Caco-2 (cell line): ENCODE measurements around the gene ATRIP. TPM values are rescaled to one million over a fixed set of nuclear protein-coding genes. Genes with fewer than 3 reads are reported as not detected.
A peak's percentile ranks its signal among the peaks of the same experiment; 100 is the strongest.

Source experiments
- BruUV-seq: library from RNA; stranded (reverse); fragments of 400-500 nt; replicated peaks from 2 replicates; lab custom pipeline; 2021; lab: Mats Ljungman, UMichigan
- CTCF ChIA-PET: fragments of 300-600 bp; sonication (Branson Sonifier 250); formaldehyde crosslinking; loops from one replicate; lab custom pipeline; 2022; ENCODE audit warnings: antibody characterized with exemption; lab: Charles Lee
- POLR2A ChIA-PET: fragments of 300-600 bp; sonication (Branson Sonifier 250); formaldehyde crosslinking; loops from one replicate; lab custom pipeline; 2022; ENCODE audit warnings: antibody characterized with exemption; lab: Charles Lee
- DNase-seq, 2 experiments: peaks; one replicate each; pipeline versions ENCODE4 v3.0.0 to v3.0.0-alpha.2; 2020 to 2022
- H3K27me3 ChIP-seq: replicated peaks from 2 replicates; pipeline ENCODE4 v1.6.0; 2011; ENCODE audit warnings: low read length; ENCODE audit not compliant: control insufficient read depth, insufficient read depth
- H3K36me3 ChIP-seq: 2 replicates; pipeline ENCODE4 v1.5.1; 2011; ENCODE audit warnings: low read length; ENCODE audit not compliant: control insufficient read depth, insufficient read depth
- H3K4me1 ChIP-seq: fragments of 250-450 bp; sonication (Bioruptor Pico); 2 replicates; pipeline ENCODE4 v1.5.1; 2020; ENCODE audit warnings: mild to moderate bottlenecking
- H3K4me3 ChIP-seq: 2 replicates; pipeline ENCODE4 v1.5.1; 2011; ENCODE audit warnings: low read depth, mild to moderate bottlenecking, control low read depth, low read length
- H3K9me3 ChIP-seq: fragments of 250-450 bp; sonication (Bioruptor Pico); 2 replicates; pipeline ENCODE4 v1.5.1; 2020; ENCODE audit warnings: mild to moderate bottlenecking, moderate library complexity
- H3K27ac Mint-ChIP-seq: one replicate; pipeline ENCODE4 v1.8.0; 2022; ENCODE audit warnings: mixed read lengths; ENCODE audit not compliant: unreplicated experiment
- H3K27me3 Mint-ChIP-seq: one replicate; pipeline ENCODE4 v1.8.0; 2022; ENCODE audit warnings: mixed read lengths; ENCODE audit not compliant: insufficient read depth, unreplicated experiment
- H3K36me3 Mint-ChIP-seq: one replicate; pipeline ENCODE4 v1.8.0; 2022; ENCODE audit warnings: mild to moderate bottlenecking, mixed read lengths; ENCODE audit not compliant: insufficient read depth, unreplicated experiment
- H3K4me1 Mint-ChIP-seq: one replicate; pipeline ENCODE4 v1.8.0; 2022; ENCODE audit warnings: low read depth, mixed read lengths; ENCODE audit not compliant: unreplicated experiment
- H3K4me3 Mint-ChIP-seq: one replicate; pipeline ENCODE4 v1.8.0; 2022; ENCODE audit warnings: mild to moderate bottlenecking, moderate library complexity, mixed read lengths; ENCODE audit not compliant: unreplicated experiment
- H3K9me3 Mint-ChIP-seq: one replicate; pipeline ENCODE4 v1.8.0; 2022; ENCODE audit warnings: mixed read lengths; ENCODE audit not compliant: unreplicated experiment
- intact Hi-C: fragments of 100-400 bp; cut with micrococcal nuclease; formaldehyde crosslinking; loops from one replicate; pipeline ENCODE4 v1.10.0; 2022; ENCODE audit not compliant: unreplicated experiment
- total RNA-seq: library from RNA; stranded (reverse); gene quantifications from 2 replicates; pipeline ENCODE4 v1.2.3, GENCODE V29; 2022
- TF ChIP-seq, protein P1 (sequence below), 2 experiments: fragments of 200-600 bp in 1 of 2; IDR thresholded peaks; 1 replicate in 1 of 2; 2 replicates in 1 of 2; pipeline versions ENCODE4 v1.5.1 to v1.8.0; 2011 to 2022; ENCODE audit warnings: antibody characterized with exemption in 1 of 2, control low read depth in 1 of 2, inconsistent platforms in 1 of 2, low read depth in 1 of 2, low read length in 1 of 2, mild to moderate bottlenecking in 1 of 2, moderate library complexity in 1 of 2; ENCODE audit not compliant: insufficient read depth in 1 of 2, severe bottlenecking in 1 of 2, unreplicated experiment in 1 of 2

ATRIP gene
- total RNA-seq, 1 experiment from 2014 or later = 15.9 TPM

DNA sequence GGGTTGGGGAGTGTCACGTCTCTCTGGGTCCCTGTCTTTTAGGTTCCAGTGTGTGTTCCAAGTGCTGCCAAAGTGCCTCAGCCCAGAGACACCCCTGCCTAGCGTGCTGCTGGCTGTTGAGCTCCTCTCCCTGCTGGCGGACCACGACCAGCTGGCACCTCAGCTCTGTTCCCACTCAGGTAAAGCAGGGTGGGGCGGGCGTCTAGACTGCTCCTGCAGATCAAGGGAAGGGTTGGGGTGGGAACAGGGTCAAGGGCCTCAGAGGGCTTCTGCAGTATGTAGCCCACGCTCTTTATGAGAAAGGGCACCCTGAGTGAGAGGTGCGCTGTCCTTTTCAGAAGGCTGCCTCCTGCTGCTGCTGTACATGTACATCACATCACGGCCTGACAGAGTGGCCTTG lies 17.2 kb downstream of the ATRIP start:
- peaks cover 27% of the 10 kb centered on the region for H3K36me3 Mint-ChIP-seq
- intact Hi-C loops = loop anchor here (10.0 kb wide), 1 partner anchor 201 kb away; the partner anchor contains the start of gene CELSR3
- H3K4me1 Mint-ChIP-seq = peaks cover 10% of the 10 kb centered on the region
- no peaks in the 10 kb centered on the region for H3K27me3 ChIP-seq
- no peak overlapping the region for H3K27ac Mint-ChIP-seq
- H3K36me3 ChIP-seq = peaks cover 9% of the 10 kb centered on the region
- H3K4me3 Mint-ChIP-seq = no peak overlapping the region
- BruUV-seq = no TSS peak
- no peaks in the 10 kb centered on the region for H3K9me3 ChIP-seq
- TF ChIP-seq, protein P1, sequence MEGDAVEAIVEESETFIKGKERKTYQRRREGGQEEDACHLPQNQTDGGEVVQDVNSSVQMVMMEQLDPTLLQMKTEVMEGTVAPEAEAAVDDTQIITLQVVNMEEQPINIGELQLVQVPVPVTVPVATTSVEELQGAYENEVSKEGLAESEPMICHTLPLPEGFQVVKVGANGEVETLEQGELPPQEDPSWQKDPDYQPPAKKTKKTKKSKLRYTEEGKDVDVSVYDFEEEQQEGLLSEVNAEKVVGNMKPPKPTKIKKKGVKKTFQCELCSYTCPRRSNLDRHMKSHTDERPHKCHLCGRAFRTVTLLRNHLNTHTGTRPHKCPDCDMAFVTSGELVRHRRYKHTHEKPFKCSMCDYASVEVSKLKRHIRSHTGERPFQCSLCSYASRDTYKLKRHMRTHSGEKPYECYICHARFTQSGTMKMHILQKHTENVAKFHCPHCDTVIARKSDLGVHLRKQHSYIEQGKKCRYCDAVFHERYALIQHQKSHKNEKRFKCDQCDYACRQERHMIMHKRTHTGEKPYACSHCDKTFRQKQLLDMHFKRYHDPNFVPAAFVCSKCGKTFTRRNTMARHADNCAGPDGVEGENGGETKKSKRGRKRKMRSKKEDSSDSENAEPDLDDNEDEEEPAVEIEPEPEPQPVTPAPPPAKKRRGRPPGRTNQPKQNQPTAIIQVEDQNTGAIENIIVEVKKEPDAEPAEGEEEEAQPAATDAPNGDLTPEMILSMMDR (IDR thresholded peaks at IDR 0.05; ENCODE audit: insufficient read depth in 1 of 2, low read depth in 1 of 2, low read length in 1 of 2, severe bottlenecking in 1 of 2, unreplicated experiment in 1 of 2) = no peak
- DNase-seq = no peak
- ChIA-PET POLR2A (interaction anchor here (0.6 to 1.7 kb wide), 4 partner anchors 10 to 24 kb away, joined by 4 to 10 read pairs (median 4); partner anchors contain the start of genes ATRIP and CCDC51), CTCF (interaction anchor here (0.8 to 2.0 kb wide), 3 partner anchors 10 to 47 kb away, joined by 3 to 9 read pairs (median 6); no protein-coding TSS in a partner anchor)
- H3K4me3 ChIP-seq = no peak overlapping the region
- no peaks in the 10 kb centered on the region for H3K9me3 Mint-ChIP-seq
- peaks cover 13% of the 10 kb centered on the region for H3K4me1 ChIP-seq
- no peaks in the 10 kb centered on the region for H3K27me3 Mint-ChIP-seq

DNA sequence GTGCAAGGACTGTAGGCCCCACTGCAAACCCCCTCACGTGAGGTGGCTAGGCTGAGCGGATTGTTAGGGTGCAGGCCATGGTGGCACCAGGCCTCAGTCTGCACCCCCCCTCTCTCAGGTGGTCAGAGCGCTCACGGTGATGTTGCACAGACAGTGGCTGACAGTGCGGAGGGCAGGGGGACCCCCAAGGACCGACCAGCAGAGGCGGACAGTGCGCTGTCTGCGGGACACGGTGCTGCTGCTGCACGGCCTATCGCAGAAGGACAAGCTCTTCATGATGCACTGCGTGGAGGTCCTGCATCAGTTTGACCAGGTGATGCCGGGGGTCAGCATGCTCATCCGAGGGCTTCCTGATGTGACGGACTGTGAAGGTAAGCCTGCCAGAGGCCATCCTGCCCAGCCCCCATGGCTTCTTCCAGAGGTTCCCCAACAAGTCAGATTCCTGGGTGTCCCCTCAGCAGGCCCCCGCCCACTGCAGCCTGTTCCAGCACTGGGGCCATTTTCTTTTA lies 18.2 kb downstream of the ATRIP start:
- BruUV-seq = no TSS peak
- CTCF ChIA-PET = interaction anchor here (0.9 to 1.9 kb wide), 2 partner anchors 29 to 43 kb away, joined by 5 to 6 read pairs; no protein-coding TSS in a partner anchor
- H3K27me3 Mint-ChIP-seq = no peaks in the 10 kb centered on the region

DNA sequence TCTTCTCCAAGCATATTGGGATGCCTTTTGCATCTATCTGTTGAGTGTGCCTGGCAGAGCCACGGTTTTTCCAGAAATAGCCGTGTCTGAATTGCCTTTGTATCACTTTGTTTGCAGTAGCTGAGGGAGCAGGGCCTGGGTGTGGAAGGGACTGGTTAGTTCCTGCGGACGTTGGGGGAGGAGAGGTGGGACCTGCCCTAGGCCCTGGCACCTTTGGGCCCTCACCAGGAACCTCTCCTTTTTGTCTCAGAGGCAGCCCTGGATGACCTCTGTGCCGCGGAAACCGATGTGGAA lies 18.6 kb downstream of the ATRIP start:
- Mint-ChIP-seq H3K27me3 (no peaks in the 10 kb centered on the region), H3K4me3 (peak overlapping the region; percentile 56), H3K27ac (peak overlapping the region; percentile 99), H3K4me1 (peaks cover 15% of the 10 kb centered on the region), H3K9me3 (no peaks in the 10 kb centered on the region), H3K36me3 (peaks cover 34% of the 10 kb centered on the region)
- no peaks in the 10 kb centered on the region for H3K27me3 ChIP-seq
- no peak for DNase-seq
- H3K9me3 ChIP-seq = no peaks in the 10 kb centered on the region
- no peak overlapping the region for H3K4me3 ChIP-seq
- CTCF ChIA-PET = interaction anchor here (0.9 to 1.9 kb wide), 2 partner anchors 29 to 43 kb away, joined by 5 to 6 read pairs; no protein-coding TSS in a partner anchor
- POLR2A ChIA-PET = interaction anchor here (0.9 kb wide), 1 partner anchor 8 kb away, joined by 3 read pairs; no protein-coding TSS in a partner anchor
- intact Hi-C loops = loop anchor here (1.0 to 10.0 kb wide), 5 partner anchors 8 to 200 kb away; partner anchors contain the start of gene CELSR3
- BruUV-seq = no TSS peak
- H3K4me1 ChIP-seq = peaks cover 14% of the 10 kb centered on the region
- TF ChIP-seq, protein P1 (IDR thresholded peaks at IDR 0.05; ENCODE audit: insufficient read depth in 1 of 2, low read depth in 1 of 2, low read length in 1 of 2, severe bottlenecking in 1 of 2, unreplicated experiment in 1 of 2) = no peak
- H3K36me3 ChIP-seq = peaks cover 5% of the 10 kb centered on the region

More for the DNA sequence above, 18.2 kb downstream of the ATRIP start:
- POLR2A ChIA-PET = interaction anchor here (0.9 to 1.7 kb wide), 3 partner anchors 9 to 77 kb away, joined by 3 to 10 read pairs (median 3); partner anchors contain the start of gene ATRIP
- Histone ChIP-seq H3K4me1 (peaks cover 13% of the 10 kb centered on the region), H3K27me3 (no peaks in the 10 kb centered on the region), H3K4me3 (no peak overlapping the region), H3K9me3 (no peaks in the 10 kb centered on the region), H3K36me3 (peaks cover 7% of the 10 kb centered on the region)
- peaks cover 11% of the 10 kb centered on the region for H3K4me1 Mint-ChIP-seq
- intact Hi-C loops = loop anchor here (1.0 to 10.0 kb wide), 5 partner anchors 9 to 200 kb away; partner anchors contain the start of gene CELSR3
- no peak overlapping the region for H3K4me3 Mint-ChIP-seq
- no peaks in the 10 kb centered on the region for H3K9me3 Mint-ChIP-seq
- H3K36me3 Mint-ChIP-seq = peaks cover 29% of the 10 kb centered on the region
- DNase-seq = no peak
- H3K27ac Mint-ChIP-seq = peak overlapping the region; percentile 99
- TF ChIP-seq, protein P1 (IDR thresholded peaks at IDR 0.05; ENCODE audit: insufficient read depth in 1 of 2, low read depth in 1 of 2, low read length in 1 of 2, severe bottlenecking in 1 of 2, unreplicated experiment in 1 of 2) = no peak
